Neural crest cell (in vitro differentiated cells): ENCODE results near the gene YRDC. TPM values are rescaled to one million over a fixed set of nuclear protein-coding genes. Genes with fewer than 3 reads are reported as not detected.

Experiments used
- DNase-seq: peaks from one replicate; pipeline ENCODE4 v3.0.0; 2021; ENCODE audit warnings: low read depth, mixed read lengths, low spot score
- H3K27ac Mint-ChIP-seq: one replicate; pipeline ENCODE4 v1.8.0; 2021; ENCODE audit warnings: mild to moderate bottlenecking, mixed read lengths; ENCODE audit not compliant: unreplicated experiment
- H3K27me3 Mint-ChIP-seq: 2 replicates; pipeline ENCODE4 v1.8.0; 2021; ENCODE audit warnings: low read depth, mild to moderate bottlenecking, mixed read lengths
- H3K36me3 Mint-ChIP-seq: 2 replicates; pipeline ENCODE4 v1.8.0; 2021; ENCODE audit warnings: low read depth, mild to moderate bottlenecking, mixed read lengths
- H3K4me1 Mint-ChIP-seq: 2 replicates; pipeline ENCODE4 v1.8.0; 2021; ENCODE audit warnings: mixed read lengths
- H3K4me3 Mint-ChIP-seq: one replicate; pipeline ENCODE4 v1.8.0; 2021; ENCODE audit warnings: mild to moderate bottlenecking, mixed read lengths
- H3K9me3 Mint-ChIP-seq: 2 replicates; pipeline ENCODE4 v1.8.0; 2021; ENCODE audit warnings: mixed read lengths
- total RNA-seq: library from RNA; stranded (reverse); gene quantifications from 2 replicates; pipeline ENCODE4 v1.2.1, GENCODE V29; 2021
- TF ChIP-seq, protein P1 (sequence below): fragments of 200-600 bp; sonication (generic); conservative IDR thresholded peaks from 2 replicates; pipeline ENCODE4 v1.5.0; 2021; ENCODE audit warnings: antibody characterized with exemption, mild to moderate bottlenecking

Gene YRDC
- total RNA-seq, 1 donor from 2014 or later: 17.6 TPM

GRCh38 chr1:37797750-37798345 is 10.2 kb downstream of the YRDC start:
- Mint-ChIP-seq H3K36me3 (peaks cover 7% of the 10 kb centered on the region), H3K9me3 (no peaks in the 10 kb centered on the region), H3K4me1 (peaks cover 14% of the 10 kb centered on the region), H3K4me3 (peak overlapping the region; percentile 27), H3K27ac (no peak overlapping the region), H3K27me3 (peaks cover 18% of the 10 kb centered on the region)
- TF ChIP-seq, protein P1, sequence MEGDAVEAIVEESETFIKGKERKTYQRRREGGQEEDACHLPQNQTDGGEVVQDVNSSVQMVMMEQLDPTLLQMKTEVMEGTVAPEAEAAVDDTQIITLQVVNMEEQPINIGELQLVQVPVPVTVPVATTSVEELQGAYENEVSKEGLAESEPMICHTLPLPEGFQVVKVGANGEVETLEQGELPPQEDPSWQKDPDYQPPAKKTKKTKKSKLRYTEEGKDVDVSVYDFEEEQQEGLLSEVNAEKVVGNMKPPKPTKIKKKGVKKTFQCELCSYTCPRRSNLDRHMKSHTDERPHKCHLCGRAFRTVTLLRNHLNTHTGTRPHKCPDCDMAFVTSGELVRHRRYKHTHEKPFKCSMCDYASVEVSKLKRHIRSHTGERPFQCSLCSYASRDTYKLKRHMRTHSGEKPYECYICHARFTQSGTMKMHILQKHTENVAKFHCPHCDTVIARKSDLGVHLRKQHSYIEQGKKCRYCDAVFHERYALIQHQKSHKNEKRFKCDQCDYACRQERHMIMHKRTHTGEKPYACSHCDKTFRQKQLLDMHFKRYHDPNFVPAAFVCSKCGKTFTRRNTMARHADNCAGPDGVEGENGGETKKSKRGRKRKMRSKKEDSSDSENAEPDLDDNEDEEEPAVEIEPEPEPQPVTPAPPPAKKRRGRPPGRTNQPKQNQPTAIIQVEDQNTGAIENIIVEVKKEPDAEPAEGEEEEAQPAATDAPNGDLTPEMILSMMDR: no peak
- DNase-seq: no peak

GRCh38 chr1:37795340-37796125 is 12.5 kb downstream of the YRDC start:
- Mint-ChIP-seq H3K9me3 (no peaks in the 10 kb centered on the region), H3K4me1 (peaks cover 14% of the 10 kb centered on the region), H3K27ac (no peak overlapping the region), H3K4me3 (peak overlapping the region; percentile 91), H3K36me3 (no peaks in the 10 kb centered on the region), H3K27me3 (peaks cover 41% of the 10 kb centered on the region)
- DNase-seq: peak; percentile 68
- TF ChIP-seq, protein P1: no peak

- TF ChIP-seq, protein P1: no peak
- no peaks in the 10 kb centered on the region for H3K36me3 Mint-ChIP-seq
- no peak for DNase-seq
- no peak overlapping the region for H3K27ac Mint-ChIP-seq
- H3K9me3 Mint-ChIP-seq: no peaks in the 10 kb centered on the region
- peaks cover 14% of the 10 kb centered on the region for H3K4me1 Mint-ChIP-seq
- H3K27me3 Mint-ChIP-seq: peaks cover 50% of the 10 kb centered on the region
- peak overlapping the region; percentile 91 for H3K4me3 Mint-ChIP-seq
Measured at GRCh38 chr1:37794372-37795339, 13.4 kb downstream of the YRDC start.

DNA sequence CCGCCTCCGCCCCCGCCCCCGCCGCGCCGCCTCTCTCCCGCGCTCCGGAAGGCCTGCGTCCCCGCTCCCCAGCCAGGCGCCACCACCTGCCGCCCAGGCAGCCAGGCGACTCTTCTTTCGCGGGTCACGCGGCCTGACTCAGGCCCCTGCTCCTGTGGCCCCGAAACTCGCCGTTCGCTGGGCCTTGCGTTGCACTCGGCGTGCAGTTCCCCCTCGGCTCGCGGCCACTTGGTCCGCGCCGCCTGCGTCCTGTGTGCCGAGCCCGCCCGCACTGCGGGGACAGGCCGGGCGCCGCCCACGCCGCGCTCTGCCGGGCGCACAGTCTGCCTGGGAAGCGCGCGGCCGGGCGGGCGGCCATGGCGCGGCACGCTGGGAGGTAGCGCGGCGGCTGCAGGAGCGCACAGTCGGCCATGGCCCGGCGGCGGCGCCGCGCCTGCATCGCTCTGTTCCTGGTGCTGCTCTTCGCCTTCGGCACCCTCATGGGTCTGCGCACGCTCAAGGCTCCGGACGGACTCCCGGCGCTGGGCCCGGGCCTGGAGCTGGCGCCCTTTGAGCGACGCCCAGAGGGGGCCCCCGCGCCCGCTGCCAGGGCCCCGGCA is 14.1 kb downstream of the YRDC start, which contains the start of gene MANEAL:
MANEAL (plus strand) TSS at position 75 of the 599 bp plus-strand sequence; CDS start at position 411, 336 bp downstream.
- peaks cover 14% of the 10 kb centered on the region for H3K4me1 Mint-ChIP-seq
- peak; percentile 47 for DNase-seq
- no peak within 1 kb of the TSS for H3K27ac Mint-ChIP-seq
- no peaks in the 10 kb centered on the region for H3K9me3 Mint-ChIP-seq
- peak within 1 kb of the TSS; percentile 91 for H3K4me3 Mint-ChIP-seq
- H3K36me3 Mint-ChIP-seq: no peaks in the 10 kb centered on the region
- TF ChIP-seq, protein P1: no peak
- peaks cover 55% of the 10 kb centered on the region for H3K27me3 Mint-ChIP-seq
